GM12878 (cell line): ENCODE measurements around the gene PID1. TPM values are rescaled to one million over a fixed set of nuclear protein-coding genes. Genes with fewer than 3 reads are reported as not detected.

Source experiments
- ATAC-seq: fragments of 200-7000 bp; cut with Tn5 transposase; 3 replicates; pipeline ENCODE4 v1.9.1; 2020; ENCODE audit warnings: mild to moderate bottlenecking, moderate library complexity
- BruUV-seq: library from RNA; stranded (reverse); fragments of 400-500 nt; replicated peaks from 2 replicates; lab custom pipeline; 2021; lab: Mats Ljungman, UMichigan
- CTCF ChIA-PET: fragments of 300-600 bp; sonication (Branson Sonifier 250); formaldehyde crosslinking; extraction: SDS; loops from one replicate; lab custom pipeline; 2021; ENCODE audit warnings: inconsistent platforms; lab: Yijun Ruan, JAX
- POLR2A ChIA-PET: fragments of 350-600 bp; formaldehyde crosslinking; extraction: SDS; loops from one replicate; lab custom pipeline; 2021; ENCODE audit warnings: inconsistent platforms; lab: Charles Lee
- RAD21 ChIA-PET: fragments of 300-600 bp; sonication (Branson Sonifier 250); formaldehyde crosslinking; loops from one replicate; lab custom pipeline; 2023; ENCODE audit warnings: antibody characterized with exemption; ENCODE audit not compliant: unreplicated experiment; lab: Charles Lee
- SMC1A ChIA-PET: fragments of 300-600 bp; sonication (Branson Sonifier 250); formaldehyde crosslinking; loops from one replicate; lab custom pipeline; 2023; ENCODE audit not compliant: unreplicated experiment, uncharacterized antibody; lab: Charles Lee
- DNase-seq: peaks from one replicate; pipeline ENCODE4 v3.0.0-alpha.2; 2011; ENCODE audit warnings: low read depth, low spot score
- FAIRE-seq: peaks from 3 replicates; lab custom pipeline; 2011; peaks lifted over from hg19 to GRCh38; lab: Jason Lieb, UNC
- H2AFZ ChIP-seq: 2 replicates; pipeline ENCODE4 v1.6.0; 2011; ENCODE audit warnings: low read depth, low read length, control low read depth; ENCODE audit not compliant: control insufficient read depth
- H3K27ac ChIP-seq: 2 replicates; pipeline ENCODE4 v1.5.1; 2011; ENCODE audit warnings: control low read depth; ENCODE audit not compliant: control insufficient read depth, insufficient read depth
- H3K27me3 ChIP-seq, 2 experiments: replicated peaks in 1 of 2; 2 replicates each; pipeline versions ENCODE4 v1.6.0 to v1.6.1; 2011; ENCODE audit warnings: low read length in 1 of 2; ENCODE audit not compliant: control insufficient read depth in 2 of 2, insufficient read depth in 2 of 2
- H3K36me3 ChIP-seq, 2 experiments: 2 replicates each; pipeline ENCODE4 v1.5.1; 2011; ENCODE audit warnings: low read length in 1 of 2; ENCODE audit not compliant: control insufficient read depth in 2 of 2, insufficient read depth in 2 of 2
- H3K4me1 ChIP-seq: 2 replicates; pipeline ENCODE4 v1.6.1; 2011; ENCODE audit warnings: mild to moderate bottlenecking, low read length, moderate library complexity, mixed read lengths; ENCODE audit not compliant: control insufficient read depth, insufficient read depth
- H3K4me2 ChIP-seq: 2 replicates; pipeline ENCODE4 v1.6.0; 2011; ENCODE audit warnings: control low read depth; ENCODE audit not compliant: control insufficient read depth, insufficient read depth
- H3K4me3 ChIP-seq: fragments of 200-600 bp; sonication (generic); 2 replicates; pipeline ENCODE4 v1.5.1; 2016
- H3K79me2 ChIP-seq: 2 replicates; pipeline ENCODE4 v1.6.0; 2011; ENCODE audit warnings: low read length; ENCODE audit not compliant: control insufficient read depth, insufficient read depth
- H3K9ac ChIP-seq: 2 replicates; pipeline ENCODE4 v1.8.0; 2011; ENCODE audit warnings: low read length, control low read depth, mixed read lengths; ENCODE audit not compliant: control insufficient read depth, insufficient read depth
- H3K9me3 ChIP-seq: replicated peaks from 3 replicates; pipeline ENCODE4 v1.5.1; 2011; ENCODE audit warnings: mild to moderate bottlenecking, low read length; ENCODE audit not compliant: control insufficient read depth, insufficient read depth
- H4K20me1 ChIP-seq: 2 replicates; pipeline ENCODE4 v1.6.0; 2011; ENCODE audit not compliant: control insufficient read depth, insufficient read depth
- CBX3 ChIP-seq: fragments of 200-600 bp; sonication (generic); IDR thresholded peaks from 2 replicates; pipeline ENCODE4 v1.6.1; 2016; ENCODE audit warnings: low read depth, borderline replicate concordance
- CHD2 ChIP-seq: IDR thresholded peaks from 2 replicates; pipeline ENCODE4 v1.6.1; 2011; ENCODE audit warnings: low read depth, low read length, improper control_type of control experiment, borderline replicate concordance
- CREM ChIP-seq: IDR thresholded peaks from 2 replicates; pipeline ENCODE4 v1.6.1; 2014; ENCODE audit warnings: antibody characterized with exemption, low read depth
- EED ChIP-seq: sonication (generic); IDR thresholded peaks from 2 replicates; pipeline ENCODE4 v1.6.1; 2016; ENCODE audit warnings: antibody characterized with exemption, low read depth
- FOXM1 ChIP-seq: IDR thresholded peaks from 2 replicates; pipeline ENCODE4 v1.6.1; 2012; ENCODE audit warnings: low read depth, mild to moderate bottlenecking, inconsistent platforms, low read length, moderate library complexity
- GATAD2B ChIP-seq: fragments of 450-650 bp; conservative IDR thresholded peaks from 2 replicates; pipeline ENCODE4 v1.6.1; 2017; ENCODE audit warnings: low read depth, mild to moderate bottlenecking, moderate library complexity
- MTA2 ChIP-seq: fragments of 450-650 bp; IDR thresholded peaks from 2 replicates; pipeline ENCODE4 v1.6.1; 2016; ENCODE audit warnings: low read depth, mild to moderate bottlenecking, moderate library complexity
- SMC3 ChIP-seq: IDR thresholded peaks from 2 replicates; pipeline ENCODE4 v1.6.1; 2011; ENCODE audit warnings: low read length, improper control_type of control experiment, borderline replicate concordance
- SP1 ChIP-seq: IDR thresholded peaks from one replicate; pipeline ENCODE4 v1.6.1; 2011; ENCODE audit warnings: low read depth, low read length
- SREBF2 ChIP-seq: IDR thresholded peaks from 2 replicates; pipeline ENCODE4 v1.6.1; 2012; ENCODE audit warnings: mild to moderate bottlenecking, low read length
- WGBS: methylation state at CpG from one replicate; pipeline ENCODE4 v1.1.6; 2016; ENCODE audit warnings: low lambda C conversion rate; ENCODE audit not compliant: insufficient replicate concordance, insufficient coverage; ENCODE audit errors: missing lambda C conversion rate; 5-methylcytosine and 5-hydroxymethylcytosine counted together
- in situ Hi-C: fragments of 300-500 bp; cut with MboI; formaldehyde crosslinking; loops from 9 replicates; pipeline ENCODE4 v1.14.3; 2018; ENCODE audit warnings: mixed read lengths
- intact Hi-C: fragments of 100-400 bp; cut with micrococcal nuclease; formaldehyde crosslinking; loops from one replicate; pipeline ENCODE4 v1.14.2; 2022; ENCODE audit not compliant: unreplicated experiment
- polyA plus RNA-seq, 11 experiments: library from polyadenylated mRNA; depleted of rRNA in 4 of 11; unstranded in 6 of 11; stranded (reverse) in 5 of 11; fragments of >200 nt; fragmentation: Nextera tagmentation in 4 of 11; fragmentation: Illumina TruSeq in 1 of 11; extraction: Ambion mirVana in 4 of 11; extraction: Trizol in 1 of 11; gene quantifications; 1 replicate in 1 of 11; 2 replicates in 10 of 11; pipeline versions ENCODE4 v1.2.1 to v1.2.3, GENCODE V29; 2011 to 2016; ENCODE audit warnings: inconsistent platforms in 2 of 11, missing spikeins in 2 of 11, low read depth in 1 of 11
- total RNA-seq, 4 experiments: library from RNA; depleted of rRNA in 3 of 4; stranded (reverse); fragments of >200 nt in 3 of 4; fragmentation: Illumina TruSeq in 1 of 4; extraction: Trizol in 1 of 4; gene quantifications; 2 replicates each; pipeline versions ENCODE4 v1.2.1 to v1.2.3, GENCODE V29; 2013 to 2021
- TF ChIP-seq, protein P1 (sequence below): IDR thresholded peaks from 2 replicates; pipeline ENCODE4 v1.6.1; 2012; ENCODE audit warnings: low read depth, low read length, improper control_type of control experiment
- TF ChIP-seq, protein P2 (sequence below): fragments of 450-650 bp; IDR thresholded peaks from 2 replicates; pipeline ENCODE4 v1.6.1; 2017; ENCODE audit warnings: borderline replicate concordance
- TF ChIP-seq, protein P3 (sequence below): fragments of 150-350 bp; IDR thresholded peaks from 2 replicates; pipeline ENCODE4 v1.6.1; 2014; ENCODE audit warnings: mild to moderate bottlenecking, low read depth, low read length

PID1 gene
- total and polyA plus RNA-seq, 10 of the 15 experiments (the other 5 are each of a cell fraction or from before 2014, with no cell fraction given), result not detected

DNA sequence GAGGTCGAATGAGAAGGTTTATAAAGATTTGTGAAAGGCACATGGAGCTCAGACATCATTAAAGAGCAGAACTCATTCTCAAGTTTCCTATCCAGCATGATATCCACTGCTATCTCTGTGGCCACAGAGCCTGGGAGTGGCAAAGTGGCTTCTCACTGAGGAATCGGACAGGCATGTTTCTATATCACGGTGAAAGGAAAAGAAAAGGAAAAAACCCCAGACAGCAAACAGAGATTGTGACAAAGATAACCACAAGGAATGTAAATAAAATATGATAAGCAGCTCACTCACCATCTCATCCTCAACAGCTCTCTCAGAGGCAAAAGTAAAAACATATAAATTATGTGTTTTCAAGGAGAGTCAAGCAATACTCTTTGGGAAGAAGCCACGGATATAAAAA, 2.5 kb downstream of the PID1 start:
- ATAC-seq, result no peak
- ChIA-PET SMC1A (no interaction called here), CTCF (no interaction called here), RAD21 (no interaction called here), POLR2A (no interaction called here)
- Histone ChIP-seq H3K9me3 (no peaks in the 10 kb centered on the region), H3K9ac (no peak overlapping the region), H4K20me1 (no peaks in the 10 kb centered on the region), H3K27me3 (peaks cover 0 to 3% of the 10 kb centered on the region in 2 experiments; a peak in 2 of 4 replicates), H3K4me3 (no peak overlapping the region), H3K4me1 (no peaks in the 10 kb centered on the region), H2AFZ (no peak overlapping the region), H3K36me3 (no peaks in the 10 kb centered on the region), H3K27ac (no peak overlapping the region)
- in situ Hi-C loops (no loop called here), intact Hi-C loops (no loop called here)
- DNase-seq, result no peak
- FAIRE-seq, result no peak
- BruUV-seq, result no TSS peak
- WGBS, result 0% methylated on average over 4 of the region's 4 CpGs
- TF ChIP-seq CREM, result no peak
- no peak for TF ChIP-seq CHD2
- TF ChIP-seq MTA2, result no peak
- TF ChIP-seq FOXM1, result no peak
- TF ChIP-seq, all 136 proteins: peak for 0
- Histone ChIP-seq H3K79me2 (no peaks in the 10 kb centered on the region), H3K4me2 (no peak overlapping the region)

DNA sequence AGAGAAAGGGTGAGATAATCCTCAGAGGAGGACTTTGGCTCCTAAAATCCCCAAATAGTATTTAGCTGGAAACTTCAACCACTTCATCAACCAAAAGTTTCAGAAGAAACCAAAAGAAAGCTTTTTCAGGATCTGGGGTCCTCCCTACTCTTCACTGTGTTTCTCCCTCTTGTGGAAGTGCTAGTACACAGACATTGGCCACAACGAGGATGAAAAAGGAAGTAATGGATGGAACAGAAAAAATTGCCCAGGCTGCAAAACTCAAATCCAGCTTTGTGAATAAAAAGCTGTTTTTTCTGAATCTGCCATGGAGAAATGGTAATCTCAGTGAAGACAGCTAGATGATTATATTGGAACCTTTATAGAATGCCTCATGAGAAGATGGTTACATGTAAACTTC, 4.0 kb downstream of the PID1 start:
- no peak for ATAC-seq
- POLR2A ChIA-PET, result no interaction called here
- SMC1A ChIA-PET, result no interaction called here

More for the DNA sequence above, 4.0 kb downstream of the PID1 start:
- in situ Hi-C loops, result no loop called here
- no peak overlapping the region for H3K4me3 ChIP-seq
- DNase-seq (no peak), FAIRE-seq (no peak)
- peaks cover 0 to 1% of the 10 kb centered on the region in 2 experiments; a peak in 1 of 4 replicates for H3K27me3 ChIP-seq
- H3K27ac ChIP-seq, result no peak overlapping the region
- no TSS peak for BruUV-seq
- TF ChIP-seq SP1 (no peak), SMC3 (no peak), EED (no peak), CBX3 (no peak), SREBF2 (no peak), GATAD2B (no peak)
- TF ChIP-seq, protein P1, sequence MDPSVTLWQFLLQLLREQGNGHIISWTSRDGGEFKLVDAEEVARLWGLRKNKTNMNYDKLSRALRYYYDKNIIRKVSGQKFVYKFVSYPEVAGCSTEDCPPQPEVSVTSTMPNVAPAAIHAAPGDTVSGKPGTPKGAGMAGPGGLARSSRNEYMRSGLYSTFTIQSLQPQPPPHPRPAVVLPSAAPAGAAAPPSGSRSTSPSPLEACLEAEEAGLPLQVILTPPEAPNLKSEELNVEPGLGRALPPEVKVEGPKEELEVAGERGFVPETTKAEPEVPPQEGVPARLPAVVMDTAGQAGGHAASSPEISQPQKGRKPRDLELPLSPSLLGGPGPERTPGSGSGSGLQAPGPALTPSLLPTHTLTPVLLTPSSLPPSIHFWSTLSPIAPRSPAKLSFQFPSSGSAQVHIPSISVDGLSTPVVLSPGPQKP, result no peak
- TF ChIP-seq, protein P2, sequence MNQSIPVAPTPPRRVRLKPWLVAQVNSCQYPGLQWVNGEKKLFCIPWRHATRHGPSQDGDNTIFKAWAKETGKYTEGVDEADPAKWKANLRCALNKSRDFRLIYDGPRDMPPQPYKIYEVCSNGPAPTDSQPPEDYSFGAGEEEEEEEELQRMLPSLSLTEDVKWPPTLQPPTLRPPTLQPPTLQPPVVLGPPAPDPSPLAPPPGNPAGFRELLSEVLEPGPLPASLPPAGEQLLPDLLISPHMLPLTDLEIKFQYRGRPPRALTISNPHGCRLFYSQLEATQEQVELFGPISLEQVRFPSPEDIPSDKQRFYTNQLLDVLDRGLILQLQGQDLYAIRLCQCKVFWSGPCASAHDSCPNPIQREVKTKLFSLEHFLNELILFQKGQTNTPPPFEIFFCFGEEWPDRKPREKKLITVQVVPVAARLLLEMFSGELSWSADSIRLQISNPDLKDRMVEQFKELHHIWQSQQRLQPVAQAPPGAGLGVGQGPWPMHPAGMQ, result no peak
- TF ChIP-seq, protein P3, sequence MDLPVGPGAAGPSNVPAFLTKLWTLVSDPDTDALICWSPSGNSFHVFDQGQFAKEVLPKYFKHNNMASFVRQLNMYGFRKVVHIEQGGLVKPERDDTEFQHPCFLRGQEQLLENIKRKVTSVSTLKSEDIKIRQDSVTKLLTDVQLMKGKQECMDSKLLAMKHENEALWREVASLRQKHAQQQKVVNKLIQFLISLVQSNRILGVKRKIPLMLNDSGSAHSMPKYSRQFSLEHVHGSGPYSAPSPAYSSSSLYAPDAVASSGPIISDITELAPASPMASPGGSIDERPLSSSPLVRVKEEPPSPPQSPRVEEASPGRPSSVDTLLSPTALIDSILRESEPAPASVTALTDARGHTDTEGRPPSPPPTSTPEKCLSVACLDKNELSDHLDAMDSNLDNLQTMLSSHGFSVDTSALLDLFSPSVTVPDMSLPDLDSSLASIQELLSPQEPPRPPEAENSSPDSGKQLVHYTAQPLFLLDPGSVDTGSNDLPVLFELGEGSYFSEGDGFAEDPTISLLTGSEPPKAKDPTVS, result no peak
- no peaks in the 10 kb centered on the region for H3K36me3 ChIP-seq
- no peak overlapping the region for H3K4me2 ChIP-seq
- H2AFZ ChIP-seq, result no peak overlapping the region
- no peaks in the 10 kb centered on the region for H3K79me2 ChIP-seq
- ChIA-PET RAD21 (no interaction called here), CTCF (interaction anchor here (1.5 kb wide), 1 partner anchor 7 kb away, joined by 3 read pairs; no protein-coding TSS in a partner anchor)
- WGBS, result 0% methylated on average over 1 of the region's 1 CpG
- H4K20me1 ChIP-seq, result no peaks in the 10 kb centered on the region
- no peaks in the 10 kb centered on the region for H3K4me1 ChIP-seq
- H3K9me3 ChIP-seq, result no peaks in the 10 kb centered on the region
- intact Hi-C loops, result no loop called here
- no peak overlapping the region for H3K9ac ChIP-seq
